HepG2 (cell line): ENCODE data around the gene BAG5. TPM values are rescaled to one million over a fixed set of nuclear protein-coding genes. Genes with fewer than 3 reads are reported as not detected.
A peak's percentile ranks its signal among the peaks of the same experiment; 100 is the strongest.

Experiments used
- CSRNP2 ChIP-seq: sonication (generic); formaldehyde crosslinking; conservative IDR thresholded peaks from 2 replicates; pipeline ENCODE4 v1.8.0; 2022; ENCODE audit warnings: low read depth, missing genetic modification reagents
- HNF1A ChIP-seq, 2 experiments: sonication (generic) in 1 of 2; formaldehyde crosslinking in 1 of 2; IDR thresholded peaks; 2 replicates each; pipeline versions ENCODE4 v1.4.0 to v1.6.1; 2016 to 2020; ENCODE audit warnings: borderline replicate concordance in 1 of 2, low read depth in 1 of 2, mild to moderate bottlenecking in 1 of 2, missing genetic modification reagents in 1 of 2
- HNF4G ChIP-seq, 2 experiments: sonication (generic) in 1 of 2; formaldehyde crosslinking in 1 of 2; IDR thresholded peaks; 2 replicates each; pipeline versions ENCODE4 v1.4.0 to v1.6.1; 2011 to 2020; ENCODE audit warnings: borderline replicate concordance in 2 of 2, low read depth in 2 of 2, mild to moderate bottlenecking in 2 of 2, low read length in 1 of 2, missing genetic modification reagents in 1 of 2, moderate library complexity in 1 of 2
- HOXA7 ChIP-seq: sonication (generic); formaldehyde crosslinking; IDR thresholded peaks from 2 replicates; pipeline ENCODE4 v1.8.1; 2022; ENCODE audit warnings: mild to moderate bottlenecking, missing genetic modification reagents, moderate library complexity
- KDM2A ChIP-seq: sonication (generic); formaldehyde crosslinking; IDR thresholded peaks from 2 replicates; pipeline ENCODE4 v1.4.0; 2020; ENCODE audit warnings: low read depth, missing genetic modification reagents, borderline replicate concordance
- MAF1 ChIP-seq: sonication (generic); formaldehyde crosslinking; IDR thresholded peaks from 2 replicates; pipeline ENCODE4 v1.5.0; 2020; ENCODE audit warnings: missing genetic modification reagents, borderline replicate concordance
- PPARG ChIP-seq: conservative IDR thresholded peaks from 2 replicates; pipeline ENCODE4 v1.6.1; 2016; ENCODE audit warnings: missing biosample characterization, missing genetic modification reagents
- SRY ChIP-seq: sonication (generic); formaldehyde crosslinking; IDR thresholded peaks from 2 replicates; pipeline ENCODE4 v1.8.0; 2022; ENCODE audit warnings: mild to moderate bottlenecking, missing genetic modification reagents
- TGIF2 ChIP-seq: IDR thresholded peaks from 2 replicates; pipeline ENCODE4 v1.6.1; 2016; ENCODE audit warnings: control low read depth, missing compliant biosample characterization
- TRAFD1 ChIP-seq: sonication (generic); formaldehyde crosslinking; IDR thresholded peaks from 2 replicates; pipeline ENCODE4 v1.5.1; 2020; ENCODE audit warnings: missing genetic modification reagents, mild to moderate bottlenecking, borderline replicate concordance
- ZC3H13 ChIP-seq: sonication (generic); formaldehyde crosslinking; IDR thresholded peaks from 2 replicates; pipeline ENCODE4 v1.8.1; 2023; ENCODE audit warnings: mild to moderate bottlenecking, missing genetic modification reagents, moderate library complexity
- ZFP41 ChIP-seq: sonication (generic); formaldehyde crosslinking; IDR thresholded peaks from 2 replicates; pipeline ENCODE4 v1.4.0; 2020; ENCODE audit warnings: mild to moderate bottlenecking, missing genetic modification reagents, borderline replicate concordance
- ZMYM3 ChIP-seq: sonication (generic); formaldehyde crosslinking; IDR thresholded peaks from 2 replicates; pipeline ENCODE4 v1.5.1; 2020; ENCODE audit warnings: mild to moderate bottlenecking, missing genetic modification reagents
- ZNF317 ChIP-seq: sonication (generic); formaldehyde crosslinking; IDR thresholded peaks from 2 replicates; pipeline ENCODE4 v1.5.0; 2020; ENCODE audit warnings: mild to moderate bottlenecking, missing genetic modification reagents
- ZNF451 ChIP-seq: sonication (generic); formaldehyde crosslinking; IDR thresholded peaks from 2 replicates; pipeline ENCODE4 v1.5.0; 2020; ENCODE audit warnings: mild to moderate bottlenecking, missing genetic modification reagents
- ZNF773 ChIP-seq: sonication (generic); formaldehyde crosslinking; IDR thresholded peaks from 2 replicates; pipeline ENCODE4 v1.4.0; 2020; ENCODE audit warnings: missing genetic modification reagents, borderline replicate concordance
- ZSCAN9 ChIP-seq: IDR thresholded peaks from 2 replicates; pipeline ENCODE4 v1.6.1; 2016; ENCODE audit warnings: borderline replicate concordance
- polyA plus RNA-seq, 8 experiments: library from polyadenylated mRNA; depleted of rRNA in 3 of 8; stranded (reverse) in 7 of 8; unstranded in 1 of 8; fragments of >200 nt; fragmentation: Illumina TruSeq in 4 of 8; extraction: Trizol in 4 of 8; gene quantifications; 2 replicates each; pipeline versions ENCODE4 v1.2.1 to v1.2.3, GENCODE V29; 2011 to 2016; ENCODE audit warnings: low read depth in 4 of 8, missing spikeins in 1 of 8, mixed read lengths in 1 of 8; ENCODE audit not compliant: insufficient read depth in 1 of 8
- total RNA-seq, 5 experiments: library from RNA; depleted of rRNA; stranded (reverse); fragments of >200 nt; fragmentation: Illumina TruSeq; extraction: Trizol; gene quantifications; 2 replicates each; pipeline ENCODE4 v1.2.3, GENCODE V29; 2016; ENCODE audit warnings: low read depth in 1 of 5
- TF ChIP-seq, protein P1 (sequence below): sonication (generic); formaldehyde crosslinking; IDR thresholded peaks from 2 replicates; pipeline ENCODE4 v1.4.0; 2020; ENCODE audit warnings: missing genetic modification reagents

BAG5 gene
- total and polyA plus RNA-seq, 2 of the 13 experiments (the other 11 are each of a cell fraction or from before 2014, with no cell fraction given), result 3.5 to 21.0 TPM

- TF ChIP-seq TGIF2 (CRISPR knock-in tag) (no peak), ZNF773 (no peak), HNF4G (IDR thresholded peaks at IDR 0.05; ENCODE audit: borderline replicate concordance, low read depth, low read length) (no peak), HNF4G (CRISPR knock-in tag; IDR thresholded peaks at IDR 0.05; ENCODE audit: borderline replicate concordance, low read depth) (0 out of 2 replicates have a peak, but pooled peaks have one; percentile 15), ZMYM3 (CRISPR knock-in tag) (peak; percentile 72; the same call in 1 of the 2 replicates), KDM2A (CRISPR knock-in tag) (peak; percentile 35), SRY (CRISPR knock-in tag) (0 out of 2 replicates have a peak, but pooled peaks have one; percentile 21), ZNF317 (CRISPR knock-in tag) (0 out of 2 replicates have a peak, but pooled peaks have one; percentile 18), ZFP41 (0 out of 2 replicates have a peak, but pooled peaks have one; percentile 19), ZNF451 (CRISPR knock-in tag) (peak; percentile 62; the same call in 1 of the 2 replicates), PPARG (CRISPR knock-in tag) (no peak), ZC3H13 (CRISPR knock-in tag) (peak; percentile 66; the same call in 1 of the 2 replicates), HNF1A (IDR thresholded peaks at IDR 0.05; ENCODE audit: low read depth) (no peak), HNF1A (CRISPR knock-in tag; IDR thresholded peaks at IDR 0.05; ENCODE audit: borderline replicate concordance) (peak; percentile 47; the same call in 1 of the 2 replicates), HOXA7 (CRISPR knock-in tag) (no peak), MAF1 (CRISPR knock-in tag) (no peak), ZSCAN9 (no peak), CSRNP2 (CRISPR knock-in tag) (no peak), TRAFD1 (no peak)
- TF ChIP-seq, protein P1, sequence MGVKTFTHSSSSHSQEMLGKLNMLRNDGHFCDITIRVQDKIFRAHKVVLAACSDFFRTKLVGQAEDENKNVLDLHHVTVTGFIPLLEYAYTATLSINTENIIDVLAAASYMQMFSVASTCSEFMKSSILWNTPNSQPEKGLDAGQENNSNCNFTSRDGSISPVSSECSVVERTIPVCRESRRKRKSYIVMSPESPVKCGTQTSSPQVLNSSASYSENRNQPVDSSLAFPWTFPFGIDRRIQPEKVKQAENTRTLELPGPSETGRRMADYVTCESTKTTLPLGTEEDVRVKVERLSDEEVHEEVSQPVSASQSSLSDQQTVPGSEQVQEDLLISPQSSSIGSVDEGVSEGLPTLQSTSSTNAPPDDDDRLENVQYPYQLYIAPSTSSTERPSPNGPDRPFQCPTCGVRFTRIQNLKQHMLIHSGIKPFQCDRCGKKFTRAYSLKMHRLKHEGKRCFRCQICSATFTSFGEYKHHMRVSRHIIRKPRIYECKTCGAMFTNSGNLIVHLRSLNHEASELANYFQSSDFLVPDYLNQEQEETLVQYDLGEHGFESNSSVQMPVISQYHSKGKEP (CRISPR knock-in tag), result no peak
Observed at GRCh38 chr14:103549361-103550311, 12.8 kb downstream of the BAG5 start (continued).
